K562 (cell line): Measurements from ENCODE around the gene FUT6. TPM values are rescaled to one million over a fixed set of nuclear protein-coding genes. Genes with fewer than 3 reads are reported as not detected.

ENCODE experiments used
- CREB1 ChIP-seq, 2 experiments: sonication (generic) in 1 of 2; formaldehyde crosslinking in 1 of 2; IDR thresholded peaks; 2 replicates each; pipeline versions ENCODE4 v1.6.1 to v1.8.0; 2012 to 2022; ENCODE audit warnings: inconsistent platforms in 1 of 2, mild to moderate bottlenecking in 1 of 2, missing genetic modification reagents in 1 of 2, moderate library complexity in 1 of 2
- ELF2 ChIP-seq: fragments of 250-450 bp; sonication (Bioruptor Pico); IDR thresholded peaks from 2 replicates; pipeline ENCODE4 v1.5.0; 2021; ENCODE audit warnings: mild to moderate bottlenecking
- KDM1A ChIP-seq, 2 experiments: fragments of 450-650 bp; IDR thresholded peaks; 2 replicates each; pipeline ENCODE4 v1.6.1; 2016; ENCODE audit warnings: mild to moderate bottlenecking in 2 of 2
- MXI1 ChIP-seq: IDR thresholded peaks from 2 replicates; pipeline ENCODE4 v1.6.1; 2011; ENCODE audit warnings: low read depth, mild to moderate bottlenecking, improper control_type of control experiment, low read length
- NONO ChIP-seq, 2 experiments: fragments of 200-400 bp in 1 of 2; fragments of 450-650 bp in 1 of 2; formaldehyde crosslinking in 1 of 2; IDR thresholded peaks; 2 replicates each; pipeline ENCODE4 v1.6.1; 2017; ENCODE audit warnings: low read depth in 2 of 2, mild to moderate bottlenecking in 2 of 2, moderate library complexity in 2 of 2, low read length in 1 of 2
- PTTG1 ChIP-seq: fragments of 450-650 bp; IDR thresholded peaks from 2 replicates; pipeline ENCODE4 v1.6.1; 2016; ENCODE audit warnings: low read depth, mild to moderate bottlenecking, missing genetic modification characterization, missing compliant biosample characterization
- RBM25 ChIP-seq: fragments of 200-400 bp; formaldehyde crosslinking; IDR thresholded peaks from 2 replicates; pipeline ENCODE4 v1.6.1; 2018; ENCODE audit warnings: low read length, low read depth, moderate library complexity; ENCODE audit not compliant: severe bottlenecking
- TGIF2 ChIP-seq: sonication (generic); formaldehyde crosslinking; IDR thresholded peaks from 2 replicates; pipeline ENCODE4 v1.8.1; 2022; ENCODE audit warnings: mild to moderate bottlenecking, missing genetic modification reagents, moderate library complexity
- TOE1 ChIP-seq, 2 experiments: fragments of 450-650 bp in 1 of 2; sonication (generic) in 1 of 2; formaldehyde crosslinking in 1 of 2; IDR thresholded peaks; 2 replicates each; pipeline versions ENCODE4 v1.7.1 to v1.8.0; 2016 to 2022; ENCODE audit warnings: borderline replicate concordance in 2 of 2, mild to moderate bottlenecking in 2 of 2, antibody characterized with exemption in 1 of 2, inconsistent platforms in 1 of 2, low read depth in 1 of 2, missing genetic modification reagents in 1 of 2, moderate library complexity in 1 of 2
- TRIM24 ChIP-seq, 2 experiments: fragments of 450-650 bp; IDR thresholded peaks; 2 replicates each; pipeline ENCODE4 v1.6.1; 2016
- ZNF253 ChIP-seq: fragments of 250-450 bp; sonication (Bioruptor Pico); conservative IDR thresholded peaks from 2 replicates; pipeline ENCODE4 v1.6.1; 2021; ENCODE audit warnings: mild to moderate bottlenecking
- ZNF282 ChIP-seq: sonication (generic); formaldehyde crosslinking; IDR thresholded peaks from 2 replicates; pipeline ENCODE4 v1.8.1; 2023; ENCODE audit warnings: missing genetic modification reagents
- ZNF408 ChIP-seq: fragments of 250-450 bp; sonication (Bioruptor Pico); IDR thresholded peaks from 2 replicates; pipeline ENCODE4 v1.4.0; 2020; ENCODE audit warnings: low read depth, mild to moderate bottlenecking, moderate library complexity
- ZNF436 ChIP-seq: fragments of 250-450, 450-650 bp; sonication (Bioruptor Pico); formaldehyde crosslinking; IDR thresholded peaks from 2 replicates; pipeline ENCODE4 v1.7.0; 2020; ENCODE audit warnings: mild to moderate bottlenecking
- ZNF77 ChIP-seq: fragments of 250-450 bp; sonication (Bioruptor Pico); IDR thresholded peaks from 2 replicates; pipeline ENCODE4 v1.5.0; 2020
- polyA plus RNA-seq, 8 experiments: library from polyadenylated mRNA; depleted of rRNA in 4 of 8; stranded (reverse) in 5 of 8; unstranded in 3 of 8; fragments of >200 nt; fragmentation: Nextera tagmentation in 2 of 8; fragmentation: Illumina TruSeq in 1 of 8; extraction: Ambion mirVana in 2 of 8; extraction: Trizol in 1 of 8; gene quantifications; 2 replicates each; pipeline versions ENCODE4 v1.2.1 to v1.2.3, GENCODE V29; 2011 to 2014; ENCODE audit warnings: inconsistent platforms in 1 of 8, missing spikeins in 1 of 8
- total RNA-seq, 7 experiments: library from RNA; depleted of rRNA in 6 of 7; stranded (reverse); fragments of >200 nt in 6 of 7; fragmentation: Illumina TruSeq in 2 of 7; extraction: Trizol in 2 of 7; gene quantifications; 2 replicates each; pipeline versions ENCODE4 v1.2.1 to v1.2.3, GENCODE V29; 2011 to 2021; ENCODE audit warnings: low replicate concordance in 1 of 7
- TF ChIP-seq, protein P1 (sequence below): IDR thresholded peaks from 3 replicates; pipeline ENCODE4 v1.6.1; 2011; ENCODE audit warnings: borderline replicate concordance, mild to moderate bottlenecking; ENCODE audit not compliant: insufficient read length, insufficient read depth
- TF ChIP-seq, protein P2 (sequence below): fragments of 200-800 bp; sonication (Bioruptor generic); IDR thresholded peaks from 2 replicates; pipeline ENCODE4 v1.6.1; 2017; ENCODE audit warnings: missing genetic modification characterization, missing compliant biosample characterization
- TF ChIP-seq, protein P3 (sequence below): sonication (generic); formaldehyde crosslinking; IDR thresholded peaks from 2 replicates; pipeline ENCODE4 v1.8.1; 2023; ENCODE audit warnings: mild to moderate bottlenecking, missing genetic modification reagents
- TF ChIP-seq, protein P4 (sequence below), 2 experiments: fragments of 250-450 bp in 1 of 2; fragments of 450-650 bp in 1 of 2; sonication (Bioruptor Pico) in 1 of 2; IDR thresholded peaks; 2 replicates each; pipeline versions ENCODE4 v1.6.1 to v1.8.0; 2016 to 2021; ENCODE audit warnings: mild to moderate bottlenecking in 2 of 2, moderate library complexity in 2 of 2, missing compliant biosample characterization in 1 of 2, missing genetic modification characterization in 1 of 2
- TF ChIP-seq, protein P5 (sequence below): fragments of 250-450 bp; sonication (Bioruptor Pico); IDR thresholded peaks from 2 replicates; pipeline ENCODE4 v1.8.0; 2021; ENCODE audit warnings: moderate library complexity, mild to moderate bottlenecking, inconsistent platforms

The FUT6 gene
- total and polyA plus RNA-seq, 9 of the 15 experiments (the other 6 are each of a cell fraction or from before 2014, with no cell fraction given), result 0.04 TPM; not detected in 8

DNA sequence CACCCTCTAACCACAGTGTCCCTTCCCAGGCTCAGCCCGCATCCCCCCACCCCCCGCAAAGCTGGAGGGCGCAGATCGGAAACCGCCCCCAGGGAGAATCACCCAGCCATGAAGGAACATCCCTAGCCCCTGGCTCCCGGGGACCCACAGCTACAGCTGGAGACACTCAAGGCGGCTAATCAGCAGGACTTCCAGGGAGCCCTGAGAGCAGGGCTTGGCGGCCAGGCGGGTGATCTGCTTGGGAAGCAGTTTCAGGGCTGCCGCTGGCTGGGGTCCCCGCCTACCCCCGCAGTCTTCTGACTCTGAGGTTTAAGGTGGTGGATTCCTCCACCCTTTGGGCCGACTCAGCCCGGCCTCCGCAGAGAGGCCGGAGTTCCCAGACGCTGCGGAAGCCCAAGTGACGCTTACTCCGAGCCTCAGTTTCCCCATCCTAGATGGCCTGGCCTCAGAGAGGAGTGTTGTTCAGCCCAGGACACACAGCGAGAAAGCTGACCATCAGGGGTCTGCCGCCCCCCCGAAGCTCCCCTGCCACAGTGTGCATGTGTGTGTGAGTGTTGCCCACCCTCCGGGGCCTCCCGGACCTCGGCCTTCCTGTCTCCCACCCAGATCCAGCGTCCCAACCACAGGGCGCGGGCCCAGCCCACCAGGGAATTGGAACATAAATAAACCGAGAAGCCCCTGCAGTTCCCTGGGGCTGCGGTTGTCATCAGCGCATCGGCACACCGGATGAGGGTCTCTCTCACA, 9.8 kb downstream of the FUT6 start (continued):
- TF ChIP-seq, protein P1, sequence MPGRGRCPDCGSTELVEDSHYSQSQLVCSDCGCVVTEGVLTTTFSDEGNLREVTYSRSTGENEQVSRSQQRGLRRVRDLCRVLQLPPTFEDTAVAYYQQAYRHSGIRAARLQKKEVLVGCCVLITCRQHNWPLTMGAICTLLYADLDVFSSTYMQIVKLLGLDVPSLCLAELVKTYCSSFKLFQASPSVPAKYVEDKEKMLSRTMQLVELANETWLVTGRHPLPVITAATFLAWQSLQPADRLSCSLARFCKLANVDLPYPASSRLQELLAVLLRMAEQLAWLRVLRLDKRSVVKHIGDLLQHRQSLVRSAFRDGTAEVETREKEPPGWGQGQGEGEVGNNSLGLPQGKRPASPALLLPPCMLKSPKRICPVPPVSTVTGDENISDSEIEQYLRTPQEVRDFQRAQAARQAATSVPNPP, result no peak
- TF ChIP-seq RBM25 (peak; percentile 47), ZNF282 (CRISPR knock-in tag) (no peak), MXI1 (no peak), TOE1 (IDR thresholded peaks at IDR 0.05; ENCODE audit: borderline replicate concordance) (no peak), TOE1 (CRISPR knock-in tag; IDR thresholded peaks at IDR 0.05; ENCODE audit: borderline replicate concordance, low read depth) (no peak), ZNF253 (CRISPR knock-in tag) (no peak), KDM1A (IDR thresholded peaks at IDR 0.05) (peak in 1 of 2 experiments; percentile 35; a peak in 1 of 4 replicates), TRIM24 (IDR thresholded peaks at IDR 0.05) (no peak), ELF2 (CRISPR knock-in tag) (no peak), CREB1 (IDR thresholded peaks at IDR 0.05) (no peak), CREB1 (CRISPR knock-in tag; IDR thresholded peaks at IDR 0.05) (no peak), ZNF408 (no peak), TGIF2 (CRISPR knock-in tag) (no peak), ZNF77 (CRISPR knock-in tag) (no peak), PTTG1 (no peak), NONO (IDR thresholded peaks at IDR 0.05; ENCODE audit: low read depth in 2 of 2, low read length in 1 of 2) (no peak), ZNF436 (CRISPR knock-in tag) (no peak)
- TF ChIP-seq, protein P2, sequence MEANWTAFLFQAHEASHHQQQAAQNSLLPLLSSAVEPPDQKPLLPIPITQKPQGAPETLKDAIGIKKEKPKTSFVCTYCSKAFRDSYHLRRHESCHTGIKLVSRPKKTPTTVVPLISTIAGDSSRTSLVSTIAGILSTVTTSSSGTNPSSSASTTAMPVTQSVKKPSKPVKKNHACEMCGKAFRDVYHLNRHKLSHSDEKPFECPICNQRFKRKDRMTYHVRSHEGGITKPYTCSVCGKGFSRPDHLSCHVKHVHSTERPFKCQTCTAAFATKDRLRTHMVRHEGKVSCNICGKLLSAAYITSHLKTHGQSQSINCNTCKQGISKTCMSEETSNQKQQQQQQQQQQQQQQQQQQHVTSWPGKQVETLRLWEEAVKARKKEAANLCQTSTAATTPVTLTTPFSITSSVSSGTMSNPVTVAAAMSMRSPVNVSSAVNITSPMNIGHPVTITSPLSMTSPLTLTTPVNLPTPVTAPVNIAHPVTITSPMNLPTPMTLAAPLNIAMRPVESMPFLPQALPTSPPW (CRISPR knock-in tag), result no peak
- TF ChIP-seq, protein P3, sequence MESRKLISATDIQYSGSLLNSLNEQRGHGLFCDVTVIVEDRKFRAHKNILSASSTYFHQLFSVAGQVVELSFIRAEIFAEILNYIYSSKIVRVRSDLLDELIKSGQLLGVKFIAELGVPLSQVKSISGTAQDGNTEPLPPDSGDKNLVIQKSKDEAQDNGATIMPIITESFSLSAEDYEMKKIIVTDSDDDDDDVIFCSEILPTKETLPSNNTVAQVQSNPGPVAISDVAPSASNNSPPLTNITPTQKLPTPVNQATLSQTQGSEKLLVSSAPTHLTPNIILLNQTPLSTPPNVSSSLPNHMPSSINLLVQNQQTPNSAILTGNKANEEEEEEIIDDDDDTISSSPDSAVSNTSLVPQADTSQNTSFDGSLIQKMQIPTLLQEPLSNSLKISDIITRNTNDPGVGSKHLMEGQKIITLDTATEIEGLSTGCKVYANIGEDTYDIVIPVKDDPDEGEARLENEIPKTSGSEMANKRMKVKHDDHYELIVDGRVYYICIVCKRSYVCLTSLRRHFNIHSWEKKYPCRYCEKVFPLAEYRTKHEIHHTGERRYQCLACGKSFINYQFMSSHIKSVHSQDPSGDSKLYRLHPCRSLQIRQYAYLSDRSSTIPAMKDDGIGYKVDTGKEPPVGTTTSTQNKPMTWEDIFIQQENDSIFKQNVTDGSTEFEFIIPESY (CRISPR knock-in tag), result peak; percentile 87
- TF ChIP-seq, protein P4, sequence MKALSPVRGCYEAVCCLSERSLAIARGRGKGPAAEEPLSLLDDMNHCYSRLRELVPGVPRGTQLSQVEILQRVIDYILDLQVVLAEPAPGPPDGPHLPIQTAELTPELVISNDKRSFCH (CRISPR knock-in tag; IDR thresholded peaks at IDR 0.05), result no peak
- TF ChIP-seq, protein P4 (tag; IDR thresholded peaks at IDR 0.05), result no peak
- TF ChIP-seq, protein P5, sequence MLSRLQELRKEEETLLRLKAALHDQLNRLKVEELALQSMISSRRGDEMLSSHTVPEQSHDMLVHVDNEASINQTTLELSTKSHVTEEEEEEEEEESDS (CRISPR knock-in tag), result no peak
